Hepatic stellate cell (primary cell): ENCODE measurements around the gene KDM4C.

ENCODE experiments used
- DNase-seq: peaks from one replicate; pipeline ENCODE4 v3.0.0; 2011; ENCODE audit warnings: low spot score

The KDM4C gene

DNA sequence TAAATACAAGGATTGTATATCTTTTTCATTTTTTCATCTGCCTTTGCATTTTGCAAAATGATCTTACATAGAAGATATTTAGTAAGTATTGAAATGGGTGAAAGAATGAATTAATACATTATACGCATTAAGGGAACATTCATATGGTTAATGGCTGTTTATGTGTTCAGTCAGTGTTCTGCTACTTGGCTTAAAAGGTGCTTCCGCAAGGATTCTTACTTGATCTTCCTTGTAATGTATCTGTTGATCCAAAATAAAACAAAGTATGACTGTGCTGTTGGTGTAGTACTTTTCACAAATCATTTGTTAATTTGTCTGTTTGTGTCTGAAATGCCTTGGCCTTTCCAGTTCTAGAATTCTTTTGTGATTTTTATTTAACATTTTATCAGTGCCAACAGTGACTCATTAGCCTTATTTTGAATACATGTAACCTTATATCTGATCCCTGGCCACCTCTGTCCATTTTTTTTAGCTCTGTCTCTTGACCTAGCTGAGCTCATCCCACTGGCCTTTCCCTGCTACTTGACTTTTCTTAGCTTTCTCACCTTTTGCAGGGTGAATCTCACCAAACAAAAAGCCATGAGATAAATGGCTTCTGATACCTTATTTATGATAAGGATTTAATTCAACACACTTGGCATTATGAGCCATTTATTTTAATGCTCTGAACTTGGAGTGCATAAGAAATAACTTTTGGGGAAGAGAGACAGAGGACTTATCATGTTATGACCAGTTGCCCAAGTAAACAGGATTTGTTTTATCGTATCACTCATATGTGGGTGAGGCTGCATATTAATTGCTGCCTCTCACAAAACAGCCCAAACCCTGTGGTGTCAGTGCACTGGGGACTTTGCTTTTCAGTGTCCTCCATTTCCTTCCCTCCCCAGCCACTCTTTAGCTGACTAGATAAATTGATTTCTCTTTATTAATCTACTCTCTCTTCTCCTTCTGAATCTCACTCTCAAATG, 340.3 kb downstream of the KDM4C start:
- no peak for DNase-seq

DNA sequence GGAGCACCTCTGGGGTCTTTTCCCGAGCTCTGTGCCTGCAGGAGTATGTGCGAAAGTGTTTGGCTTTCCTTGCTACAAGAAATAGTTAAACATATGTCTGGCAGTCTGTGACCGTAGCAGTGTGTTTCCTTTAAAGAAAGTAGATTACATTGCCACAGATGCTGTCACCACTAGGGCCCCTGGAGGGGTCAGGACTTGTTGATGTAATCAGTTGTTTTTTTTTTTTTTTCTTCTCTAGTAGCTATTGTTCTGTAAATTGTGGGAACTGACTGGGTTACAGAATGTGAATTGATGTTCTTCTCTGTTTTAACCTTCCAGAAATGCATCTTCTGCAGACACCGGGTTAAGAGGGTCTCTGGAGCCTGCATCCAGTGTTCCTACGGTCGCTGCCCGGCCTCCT, 345.6 kb downstream of the KDM4C start:
- DNase-seq = no peak

DNA sequence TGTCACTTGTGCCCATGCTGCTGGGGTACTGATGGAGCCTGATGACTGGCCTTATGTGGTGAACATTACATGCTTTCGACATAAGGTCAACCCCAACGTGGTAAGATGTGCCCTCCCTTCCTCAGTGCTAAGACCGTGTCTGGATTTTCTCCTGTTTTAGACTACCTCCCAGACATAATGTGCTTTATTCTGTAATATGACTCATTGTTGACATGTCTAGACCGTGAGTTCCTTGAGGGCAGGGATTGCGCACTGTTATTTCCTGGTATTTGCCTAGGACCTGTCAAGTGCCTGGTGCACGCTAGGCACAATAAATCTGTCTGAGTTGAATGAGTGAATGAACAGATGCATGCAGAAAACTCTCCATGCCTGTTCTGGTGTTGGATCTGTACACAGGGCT, 346.0 kb downstream of the KDM4C start:
- no peak for DNase-seq

DNA sequence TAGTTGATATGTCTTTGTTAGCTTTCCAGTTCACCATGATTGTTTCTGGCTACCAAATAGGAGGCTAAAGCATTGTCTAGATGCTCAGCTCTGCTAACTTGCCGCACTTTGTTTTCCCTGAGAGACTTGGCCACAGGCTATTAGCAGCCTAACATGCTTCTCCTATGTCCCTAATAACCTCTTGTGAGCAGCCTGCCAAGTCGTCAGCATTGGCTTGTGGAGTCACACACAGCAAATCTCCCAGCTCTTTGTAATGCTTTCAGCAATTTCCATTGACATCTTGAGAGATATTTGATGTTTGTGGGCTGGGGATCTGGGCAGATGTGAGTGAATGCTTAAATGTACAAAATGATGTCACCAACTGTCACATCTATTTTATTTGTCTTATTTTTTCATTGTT, 346.9 kb downstream of the KDM4C start:
- no peak for DNase-seq

DNA sequence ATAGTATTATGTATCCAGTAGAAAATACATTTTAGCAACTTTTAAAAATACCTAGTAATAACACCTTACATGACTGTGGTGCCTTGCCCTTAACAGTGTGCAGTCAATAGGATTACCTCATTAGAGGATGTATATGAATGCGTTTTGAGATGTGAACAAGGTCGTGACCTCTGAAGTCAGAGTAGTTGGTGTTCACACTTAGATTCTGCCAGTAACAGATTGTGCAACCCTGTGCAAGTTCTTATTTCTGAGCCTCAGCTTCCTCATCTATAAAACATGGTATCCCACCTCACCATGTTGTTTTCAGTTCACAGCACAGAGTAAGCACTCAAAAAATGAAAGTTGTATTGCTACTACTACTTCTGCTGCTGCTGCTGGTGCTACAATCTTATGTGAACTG, 347.3 kb downstream of the KDM4C start:
- no peak for DNase-seq

DNA sequence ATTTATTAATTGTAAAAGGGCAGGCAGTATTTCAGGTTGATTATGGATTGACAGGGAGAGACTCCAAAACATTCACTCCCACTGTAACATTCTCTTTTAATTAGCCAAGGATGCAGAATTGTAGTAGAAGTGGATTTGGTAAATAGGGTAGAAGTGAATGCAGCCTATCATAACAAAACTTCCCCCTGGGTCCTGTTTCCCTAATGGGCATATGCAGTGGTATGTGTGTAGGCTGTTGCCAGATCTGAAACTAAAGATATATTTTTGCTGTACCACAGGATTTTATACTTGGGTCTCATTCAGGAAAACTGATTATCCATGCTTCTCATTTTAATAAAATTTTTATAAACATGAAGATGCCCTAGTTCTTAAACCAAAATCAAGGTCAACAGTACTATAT, 351.2 kb downstream of the KDM4C start:
- no peak for DNase-seq

DNA sequence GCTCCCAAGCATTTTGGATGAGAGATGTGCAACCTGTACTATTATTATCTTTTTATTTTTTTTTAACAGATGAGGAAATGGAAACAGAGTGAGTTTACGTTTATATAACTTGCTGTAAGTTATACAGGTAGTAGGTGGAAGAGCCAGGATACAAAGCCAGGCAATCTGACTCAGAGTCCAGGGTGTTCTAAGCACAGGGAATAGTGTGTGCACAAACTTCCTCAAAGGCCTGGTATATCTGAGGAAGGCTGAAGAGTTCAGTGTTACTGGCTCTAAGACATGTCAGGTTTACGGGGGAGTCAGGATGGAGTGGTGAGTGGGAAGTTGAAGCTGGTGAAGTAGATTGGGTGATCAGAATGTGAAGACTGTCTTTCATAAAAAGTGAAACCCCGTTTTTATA, 353.6 kb downstream of the KDM4C start:
- DNase-seq = no peak

DNA sequence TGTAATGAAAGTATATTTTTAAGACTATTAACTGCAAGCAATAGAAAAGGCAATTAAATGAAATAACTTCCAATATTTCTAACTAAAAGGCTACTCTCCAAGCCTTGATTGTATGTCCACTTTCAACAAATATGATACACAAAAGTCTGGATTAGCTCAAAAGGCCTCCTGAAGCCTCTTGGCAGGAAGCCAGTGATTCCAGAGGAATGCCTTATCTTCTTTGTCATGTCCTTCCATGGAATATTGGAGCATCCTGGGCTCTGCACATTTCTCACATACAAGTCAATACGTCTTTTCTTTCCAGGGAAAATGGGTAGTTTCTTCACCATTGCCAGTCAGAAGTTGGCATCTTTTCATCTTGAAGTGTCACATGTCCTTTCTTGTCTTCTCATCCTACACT, 357.8 kb downstream of the KDM4C start:
- no peak for DNase-seq

DNA sequence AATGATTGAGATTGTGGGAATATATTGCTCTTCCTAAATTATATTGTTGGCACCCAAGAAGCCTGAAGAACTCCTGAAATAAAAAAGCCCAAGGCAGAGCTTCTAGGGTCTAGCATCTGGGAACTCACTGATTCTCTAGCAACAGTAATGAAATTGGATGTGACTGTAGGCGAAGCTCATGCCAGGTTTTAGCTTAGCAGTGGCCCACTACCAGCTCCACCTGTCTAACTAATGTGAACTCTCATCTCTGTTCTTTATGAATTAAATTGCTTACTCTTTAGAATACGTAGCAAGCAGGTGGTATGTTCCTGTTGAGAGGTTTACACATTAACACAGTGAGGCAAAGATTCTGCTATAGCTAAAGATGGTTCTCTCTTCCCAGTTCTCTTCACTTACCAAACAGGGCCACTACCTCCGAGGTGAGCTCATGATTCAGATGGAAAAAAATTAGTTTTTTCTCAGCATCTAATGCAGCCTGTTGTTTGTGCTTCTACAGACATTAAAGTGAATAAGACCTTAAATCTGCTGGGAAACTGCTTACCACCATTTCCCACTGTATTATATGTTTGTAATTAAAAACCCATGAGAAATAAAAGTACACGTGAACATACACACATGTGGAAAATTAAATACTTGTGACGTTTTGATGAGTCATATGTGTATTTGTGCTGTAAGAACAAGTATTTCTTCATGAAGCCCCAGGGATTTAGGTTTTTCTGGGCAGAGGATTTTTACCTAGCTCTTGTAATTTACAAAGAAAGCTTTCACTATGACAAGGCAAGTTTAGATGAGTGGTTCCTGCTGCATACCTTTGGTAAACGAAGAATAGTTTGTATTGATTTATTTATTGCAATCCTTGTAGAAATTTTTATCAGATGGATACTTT, 360.1 kb downstream of the KDM4C start:
- no peak for DNase-seq

DNA sequence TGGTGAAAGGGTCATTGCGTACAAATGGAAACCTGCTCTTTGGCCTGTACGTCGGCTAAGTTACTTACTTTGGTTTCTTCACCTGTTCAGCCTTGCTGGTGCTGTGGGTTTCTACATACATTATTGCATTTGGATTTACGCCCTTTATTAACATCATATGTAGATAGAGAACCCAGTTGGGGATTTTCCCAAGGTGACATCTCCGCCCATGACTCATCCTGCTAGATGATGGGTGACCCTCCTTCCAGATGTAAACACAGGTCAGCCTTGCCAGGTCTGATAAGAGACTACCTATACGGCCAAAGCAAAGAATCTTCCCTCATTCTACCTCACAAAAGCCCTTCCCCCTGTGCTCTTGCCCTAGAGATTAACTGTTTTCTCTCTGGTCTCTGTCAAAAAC, 360.9 kb downstream of the KDM4C start:
- no peak for DNase-seq

DNA sequence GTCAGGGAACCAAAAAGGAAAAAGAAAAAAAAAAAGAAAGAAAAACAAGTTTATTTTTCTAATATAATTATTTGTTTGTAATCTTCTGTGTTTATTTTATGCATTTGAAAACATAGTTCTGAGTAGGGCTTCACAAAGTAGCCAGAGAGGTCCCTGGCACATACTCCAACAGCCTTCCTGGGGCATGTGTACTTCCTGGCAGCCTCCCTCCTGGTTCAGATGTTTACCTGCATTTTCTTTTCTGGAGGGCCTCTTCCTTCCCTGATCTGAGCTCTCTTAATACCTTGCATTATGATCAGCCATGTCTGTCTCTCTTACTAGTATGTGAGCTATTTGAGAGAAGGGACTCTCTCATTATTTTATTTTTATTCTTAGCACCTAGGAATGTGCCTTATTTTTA, 361.8 kb downstream of the KDM4C start:
- no peak for DNase-seq

DNA sequence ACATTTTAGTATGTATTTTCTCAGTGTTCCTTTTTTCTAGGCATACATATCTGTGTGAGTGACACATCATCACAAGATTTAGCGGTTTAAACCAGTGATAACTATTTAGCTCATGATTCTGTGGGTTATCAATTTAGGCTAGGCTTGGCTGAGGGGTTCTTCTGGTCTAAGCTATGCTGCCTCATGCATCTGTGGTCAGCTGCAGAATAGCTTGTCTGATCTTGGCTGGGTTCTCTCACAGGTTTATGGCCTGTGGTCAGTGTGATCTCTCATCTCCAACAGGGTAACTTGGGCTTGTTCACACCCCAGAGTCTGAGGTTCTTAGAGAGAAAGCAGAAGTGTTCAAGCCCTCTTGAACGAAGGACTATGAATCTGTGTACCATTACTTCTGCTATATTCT, 363.3 kb downstream of the KDM4C start:
- no peak for DNase-seq

DNA sequence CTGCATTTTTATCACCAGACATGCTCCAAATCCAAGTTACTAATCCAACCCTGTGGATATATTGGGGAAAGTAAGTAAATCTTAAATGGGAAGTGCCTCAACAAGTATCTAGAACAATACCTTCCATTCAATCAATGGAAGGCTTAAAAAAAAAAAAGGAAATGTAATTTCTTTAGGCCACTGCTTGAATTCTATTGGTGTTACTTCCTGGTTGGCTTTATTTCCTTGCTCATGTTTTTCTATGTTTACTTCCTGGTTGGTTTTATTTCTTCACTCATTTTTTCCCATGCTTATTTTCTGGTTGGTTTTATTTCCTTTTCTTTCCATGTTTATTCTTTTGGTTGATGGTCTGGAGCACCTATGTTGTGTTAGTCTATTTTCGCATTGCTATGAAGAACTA, 363.9 kb downstream of the KDM4C start:
- DNase-seq = no peak

DNA sequence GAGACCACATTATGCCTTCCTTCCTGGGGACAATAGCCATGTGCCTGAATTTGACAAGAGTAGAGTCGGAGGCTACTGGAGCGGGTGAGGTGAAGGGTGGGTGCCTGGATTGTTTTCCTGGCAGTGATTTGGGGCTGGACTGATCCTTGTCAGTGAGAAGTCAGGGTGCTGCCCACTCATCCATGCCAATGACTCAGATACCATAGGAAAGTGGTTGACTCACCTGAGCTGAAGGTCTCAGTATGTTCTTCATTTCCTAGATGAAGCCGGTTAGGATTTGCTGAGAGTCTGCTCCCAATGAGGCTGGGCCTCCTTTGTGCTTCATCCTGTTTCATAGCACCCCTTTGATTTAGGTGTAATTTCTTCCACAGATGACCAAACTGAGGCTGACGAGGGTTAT, 366.0 kb downstream of the KDM4C start:
- DNase-seq = no peak

DNA sequence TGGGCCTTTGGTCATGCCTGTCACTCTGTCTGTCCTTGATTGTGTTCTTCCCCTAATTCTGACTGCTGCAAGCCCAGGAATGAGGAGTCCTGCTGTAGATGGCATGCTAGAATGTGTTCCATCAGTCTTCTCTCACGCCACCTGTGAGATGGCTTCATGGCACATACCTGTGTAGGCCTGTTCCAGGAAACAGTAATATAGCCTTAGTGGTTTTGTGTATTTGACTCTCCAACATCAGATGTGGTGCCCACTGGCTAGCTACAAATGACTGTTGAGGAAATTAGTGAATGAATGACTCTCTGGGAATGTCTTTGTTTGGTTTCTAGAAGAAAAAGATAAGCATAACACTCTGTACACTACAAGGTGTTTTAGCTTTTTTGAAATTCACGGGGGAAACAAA, 367.5 kb downstream of the KDM4C start:
- DNase-seq = no peak

DNA sequence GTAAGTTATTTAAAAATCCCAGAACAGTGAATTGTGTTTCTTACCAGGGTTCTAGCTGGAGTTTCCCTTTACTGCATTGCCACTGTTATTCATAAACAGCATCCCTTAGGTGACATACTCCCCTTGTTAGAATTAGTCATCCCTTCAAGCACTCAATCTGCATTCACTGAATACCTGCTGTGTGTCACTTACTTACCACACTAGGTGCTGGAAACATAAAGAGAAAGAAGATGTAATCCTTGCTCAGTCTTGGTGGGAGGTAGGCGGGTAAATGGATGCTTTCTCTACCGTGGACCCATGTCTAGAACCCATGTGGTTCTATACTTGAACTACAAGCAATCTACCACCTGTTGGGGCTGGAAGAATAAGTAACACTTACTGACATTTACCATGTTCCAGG, 371.6 kb downstream of the KDM4C start:
- no peak for DNase-seq

DNA sequence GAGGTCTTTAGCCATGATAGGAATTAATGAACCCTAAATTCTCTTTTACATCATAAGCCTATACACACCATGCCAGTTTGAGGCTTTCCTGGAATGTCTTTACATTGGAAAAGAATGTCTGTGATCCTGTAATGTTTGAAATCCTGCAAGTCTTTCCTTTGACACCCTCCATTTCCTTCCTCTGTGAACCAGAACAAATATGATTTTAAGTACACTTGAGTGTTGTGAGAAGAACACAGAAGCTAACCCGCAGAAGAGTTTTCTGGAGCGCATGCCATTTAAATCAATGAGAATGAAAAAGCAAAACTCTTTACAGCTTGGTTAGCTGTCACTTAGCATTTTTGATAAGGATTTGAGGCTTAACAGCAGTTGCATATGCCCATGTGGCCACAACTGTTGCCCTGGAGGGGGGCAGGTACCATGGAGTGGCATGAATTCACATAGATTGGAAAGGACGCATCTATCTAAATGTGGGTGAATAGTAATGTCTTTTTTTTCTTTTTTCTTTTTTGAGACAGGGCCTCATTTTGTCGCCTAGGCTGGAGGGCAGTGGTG, 372.6 kb downstream of the KDM4C start:
- no peak for DNase-seq

DNA sequence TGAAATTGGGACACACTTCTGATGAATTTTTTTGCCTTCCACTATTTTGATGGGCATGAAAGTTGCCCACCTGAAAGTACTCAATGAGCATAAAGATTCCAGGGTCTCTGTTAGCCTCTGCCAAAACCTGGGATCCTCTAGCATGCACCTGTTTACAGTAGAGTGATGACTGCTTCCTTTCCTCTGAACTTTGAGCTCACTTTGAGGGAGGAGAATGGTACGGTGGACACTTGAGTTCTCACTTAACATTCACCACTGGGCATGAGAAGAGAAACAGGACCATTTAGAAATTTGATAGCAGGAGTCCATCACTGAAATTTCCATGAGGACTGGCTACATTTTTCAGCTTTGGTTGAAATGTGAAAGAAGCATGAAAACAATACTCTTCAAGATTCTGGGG, 374.8 kb downstream of the KDM4C start:
- DNase-seq = no peak

DNA sequence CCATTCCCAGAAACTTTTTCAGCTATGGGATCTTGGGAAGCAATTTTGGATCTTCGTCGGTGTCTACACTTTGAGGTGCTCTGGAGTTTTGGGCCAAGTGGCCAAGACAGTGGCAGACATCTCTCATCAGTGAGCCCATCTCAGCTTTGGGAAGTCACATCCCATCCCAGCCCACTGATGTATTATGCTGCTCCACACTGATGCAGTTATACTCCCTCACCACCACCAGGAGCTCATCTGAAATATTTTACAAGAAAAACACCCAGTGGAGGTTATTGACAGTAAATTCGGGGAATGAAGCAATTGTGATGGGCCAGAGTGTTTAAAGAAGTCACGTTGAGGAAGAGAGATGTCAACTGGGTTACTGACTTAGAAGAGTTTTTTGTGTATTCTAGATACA, 378.0 kb downstream of the KDM4C start:
- DNase-seq = no peak

DNA sequence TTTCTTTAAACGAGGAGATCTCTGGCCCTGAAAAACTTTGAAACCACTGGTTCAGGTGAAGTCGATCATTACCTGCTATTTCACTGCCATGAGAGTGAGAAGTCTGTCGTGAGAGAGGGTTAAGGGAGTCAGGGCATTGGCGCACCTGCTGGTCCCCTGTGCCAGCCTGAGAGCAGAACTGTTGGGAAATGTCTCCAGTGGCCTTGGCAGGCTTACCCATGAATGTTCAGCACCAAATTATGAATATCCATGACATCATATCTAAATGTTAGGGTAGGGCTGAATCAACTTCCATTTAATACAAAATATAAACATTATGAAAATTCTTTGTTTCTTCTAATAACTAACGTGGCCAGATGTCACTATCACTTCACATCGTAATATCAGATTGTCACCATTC, 379.3 kb downstream of the KDM4C start:
- DNase-seq = no peak

DNA sequence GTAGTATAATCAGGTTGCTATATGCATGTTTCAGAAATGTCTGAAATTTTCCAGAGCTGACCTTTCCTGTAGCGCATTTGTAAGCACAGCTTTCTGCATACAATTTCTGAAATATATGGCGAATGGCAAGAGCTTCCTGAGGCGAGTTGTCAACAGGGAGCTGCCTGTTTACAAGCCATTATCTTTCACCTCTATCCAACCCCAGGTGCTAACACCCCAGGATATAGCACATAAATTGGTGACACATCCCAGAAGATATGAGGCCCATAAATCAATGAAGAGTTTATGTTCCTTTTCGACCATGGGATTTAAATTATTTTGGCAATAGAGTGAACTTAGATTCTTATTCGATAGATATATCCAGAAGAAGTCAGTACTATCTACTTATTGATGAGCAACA, 379.8 kb downstream of the KDM4C start:
- no peak for DNase-seq

DNA sequence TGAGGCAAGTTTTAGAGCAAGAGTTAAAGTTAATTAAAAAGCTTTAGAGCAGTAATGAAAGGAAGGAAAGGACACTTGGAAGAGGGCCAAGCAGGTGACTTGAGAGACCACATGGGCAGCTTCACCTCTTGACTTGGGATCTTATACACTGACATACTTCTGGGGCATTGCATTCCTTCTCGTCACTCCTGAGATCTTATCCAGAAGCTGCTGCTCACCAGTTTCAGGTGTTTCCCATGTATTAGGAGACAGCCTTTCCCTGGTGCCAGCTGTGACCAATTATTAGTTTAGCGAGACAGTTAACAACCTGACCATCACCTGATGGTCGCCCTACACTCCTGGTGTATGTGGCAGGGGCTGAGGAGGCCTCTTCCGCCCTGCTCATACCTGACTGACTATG, 382.1 kb downstream of the KDM4C start:
- DNase-seq = no peak

DNA sequence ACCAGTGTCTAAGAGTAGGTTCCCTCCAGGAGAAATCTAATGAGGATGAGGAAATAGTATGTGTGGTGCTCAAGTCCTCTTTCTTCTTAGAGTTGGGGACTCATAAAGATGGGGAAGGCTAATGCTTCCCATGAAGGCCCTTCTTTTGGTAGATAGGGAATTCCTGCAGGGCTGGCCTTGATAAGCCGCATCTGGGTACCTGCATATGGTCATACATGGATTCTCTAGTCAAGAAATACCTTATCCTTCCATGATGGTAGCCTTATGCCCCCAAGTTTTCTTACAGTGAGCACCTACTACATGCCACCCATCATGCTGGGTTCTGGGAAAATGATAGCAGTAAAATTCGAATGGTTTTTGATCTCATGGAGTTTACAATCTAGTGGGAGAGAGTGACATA, 382.6 kb downstream of the KDM4C start:
- no peak for DNase-seq
